Panc1 (cell line): Measurements from ENCODE around the gene SLC30A1.

ENCODE experiments used
- CTCF ChIP-seq: fragments of 450-650 bp; IDR thresholded peaks from 2 replicates; pipeline ENCODE4 v1.5.1; 2017; ENCODE audit warnings: mild to moderate bottlenecking
- POLR2AphosphoS5 ChIP-seq: IDR thresholded peaks from 2 replicates; pipeline ENCODE4 v1.6.1; 2012; ENCODE audit warnings: mild to moderate bottlenecking, low read depth, low read length, moderate library complexity
- TCF7L2 ChIP-seq: IDR thresholded peaks from 2 replicates; pipeline ENCODE4 v1.6.1; 2011; ENCODE audit warnings: mild to moderate bottlenecking, low read depth, low read length, inconsistent platforms

- TF ChIP-seq CTCF (no peak), TCF7L2 (no peak), POLR2AphosphoS5 (no peak)
Observed at GRCh38 chr1:211522804-211523203, 56.2 kb downstream of the SLC30A1 start.
